Sigmoid colon (tissue), 4 donors: ENCODE results near the gene RPS6KA2.

Source experiments
- CTCF ChIP-seq, 4 experiments: fragments of 450-650 bp in 3 of 4; fragments of 200-600 bp in 1 of 4; IDR thresholded peaks; one replicate each; pipeline ENCODE4 v1.5.1; 2016 to 2019; ENCODE audit warnings: antibody characterized with exemption in 4 of 4, mild to moderate bottlenecking in 3 of 4, moderate library complexity in 2 of 4
- EP300 ChIP-seq, 4 donors: sonication (generic); formaldehyde crosslinking; IDR thresholded peaks; one replicate each; pipeline ENCODE4 v1.6.1; 2017; ENCODE audit warnings: antibody characterized with exemption in 4 of 4
- POLR2A ChIP-seq, 2 donors: fragments of 450-650 bp; IDR thresholded peaks; one replicate each; pipeline ENCODE4 v1.6.1; 2016; ENCODE audit warnings: antibody characterized with exemption in 2 of 2, mild to moderate bottlenecking in 2 of 2, moderate library complexity in 2 of 2

- no peak for TF ChIP-seq CTCF (IDR thresholded peaks at IDR 0.05)
- no peak for TF ChIP-seq POLR2A (IDR thresholded peaks at IDR 0.05)
- TF ChIP-seq EP300 (IDR thresholded peaks at IDR 0.05), result no peak
Measured at GRCh38 chr6:166626177-166627032, 646 bp downstream of the RPS6KA2 start.
